ENCODE measurements around the gene KIF1C.

KIF1C gene

DNA sequence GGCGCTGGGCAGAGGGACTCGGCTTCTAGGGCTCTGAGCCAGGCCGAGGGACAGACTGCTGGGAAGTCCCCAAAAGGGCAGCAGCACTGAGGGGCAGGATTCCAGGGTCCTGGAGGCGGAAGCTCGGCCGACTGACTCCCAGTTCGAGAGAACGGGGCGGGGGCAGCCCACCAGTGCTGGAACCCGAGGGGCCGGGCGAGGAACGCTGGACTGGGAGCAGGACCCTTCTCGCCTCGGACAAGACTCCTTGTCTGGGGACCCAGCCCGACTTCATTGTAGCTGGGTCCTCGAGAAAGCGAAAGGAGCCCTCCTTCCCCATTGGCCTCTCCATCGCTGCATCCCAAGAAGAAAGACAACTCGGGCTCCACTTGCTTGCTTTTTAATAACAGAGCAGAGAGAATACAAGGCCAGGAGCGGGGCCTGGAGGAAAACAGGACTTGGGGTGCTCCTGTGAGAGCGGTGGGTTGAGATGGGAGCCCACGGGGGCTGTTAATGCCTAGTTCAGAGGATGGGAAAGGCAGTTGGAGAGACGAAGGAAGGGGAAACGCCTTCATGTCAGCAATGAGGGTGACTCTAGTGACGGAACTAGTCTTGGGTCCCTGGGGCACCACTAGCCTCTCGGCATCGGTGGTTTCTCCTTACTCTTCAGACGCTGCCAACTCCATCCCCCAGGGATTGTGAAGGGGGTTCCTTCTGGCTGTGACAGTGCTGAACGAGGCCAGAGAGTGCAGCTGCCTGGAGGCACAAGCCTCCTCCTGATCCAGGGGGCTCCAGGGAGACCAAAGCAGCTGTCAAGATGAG is 9.8 kb upstream of the KIF1C start:
- TF ChIP-seq, protein P1, sequence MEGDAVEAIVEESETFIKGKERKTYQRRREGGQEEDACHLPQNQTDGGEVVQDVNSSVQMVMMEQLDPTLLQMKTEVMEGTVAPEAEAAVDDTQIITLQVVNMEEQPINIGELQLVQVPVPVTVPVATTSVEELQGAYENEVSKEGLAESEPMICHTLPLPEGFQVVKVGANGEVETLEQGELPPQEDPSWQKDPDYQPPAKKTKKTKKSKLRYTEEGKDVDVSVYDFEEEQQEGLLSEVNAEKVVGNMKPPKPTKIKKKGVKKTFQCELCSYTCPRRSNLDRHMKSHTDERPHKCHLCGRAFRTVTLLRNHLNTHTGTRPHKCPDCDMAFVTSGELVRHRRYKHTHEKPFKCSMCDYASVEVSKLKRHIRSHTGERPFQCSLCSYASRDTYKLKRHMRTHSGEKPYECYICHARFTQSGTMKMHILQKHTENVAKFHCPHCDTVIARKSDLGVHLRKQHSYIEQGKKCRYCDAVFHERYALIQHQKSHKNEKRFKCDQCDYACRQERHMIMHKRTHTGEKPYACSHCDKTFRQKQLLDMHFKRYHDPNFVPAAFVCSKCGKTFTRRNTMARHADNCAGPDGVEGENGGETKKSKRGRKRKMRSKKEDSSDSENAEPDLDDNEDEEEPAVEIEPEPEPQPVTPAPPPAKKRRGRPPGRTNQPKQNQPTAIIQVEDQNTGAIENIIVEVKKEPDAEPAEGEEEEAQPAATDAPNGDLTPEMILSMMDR (IDR thresholded peaks at IDR 0.05), result no peak
- DNase-seq (ENCODE audit: low spot score), result peak; percentile 75
- Histone ChIP-seq H3K4me3 (peak overlapping the region; percentile 99), H3K27ac (peak overlapping the region; percentile 86 to 98)

DNA sequence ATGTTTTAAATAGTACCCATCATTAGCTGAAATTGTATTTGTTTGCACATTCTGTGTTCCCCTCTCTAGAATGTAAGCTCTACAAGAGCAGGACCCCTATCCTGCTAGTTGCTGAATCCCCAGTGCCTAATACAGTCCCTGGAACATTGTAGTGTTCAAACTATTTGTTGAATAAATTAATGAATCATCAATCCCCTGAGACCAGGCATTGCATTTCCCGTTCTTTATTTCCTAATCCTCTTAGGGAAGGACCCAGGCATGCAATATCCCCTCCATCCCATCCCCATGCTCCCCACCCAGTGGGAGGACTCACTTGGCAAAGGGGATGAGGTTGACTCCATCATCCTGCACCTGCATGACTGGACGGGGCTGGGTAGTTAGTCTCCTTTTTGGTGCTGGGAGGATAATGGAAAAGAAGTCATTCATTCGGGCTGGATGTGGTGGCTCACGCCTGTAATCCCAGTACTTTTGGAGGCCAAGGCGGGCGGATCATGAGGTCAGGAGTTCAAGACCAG is 3.6 kb upstream of the KIF1C start:
- Histone ChIP-seq H3K4me3 (no peak overlapping the region), H3K27ac (no peak overlapping the region)
- TF ChIP-seq, protein P1 (IDR thresholded peaks at IDR 0.05), result no peak
- no peak for DNase-seq (ENCODE audit: low spot score)

DNA sequence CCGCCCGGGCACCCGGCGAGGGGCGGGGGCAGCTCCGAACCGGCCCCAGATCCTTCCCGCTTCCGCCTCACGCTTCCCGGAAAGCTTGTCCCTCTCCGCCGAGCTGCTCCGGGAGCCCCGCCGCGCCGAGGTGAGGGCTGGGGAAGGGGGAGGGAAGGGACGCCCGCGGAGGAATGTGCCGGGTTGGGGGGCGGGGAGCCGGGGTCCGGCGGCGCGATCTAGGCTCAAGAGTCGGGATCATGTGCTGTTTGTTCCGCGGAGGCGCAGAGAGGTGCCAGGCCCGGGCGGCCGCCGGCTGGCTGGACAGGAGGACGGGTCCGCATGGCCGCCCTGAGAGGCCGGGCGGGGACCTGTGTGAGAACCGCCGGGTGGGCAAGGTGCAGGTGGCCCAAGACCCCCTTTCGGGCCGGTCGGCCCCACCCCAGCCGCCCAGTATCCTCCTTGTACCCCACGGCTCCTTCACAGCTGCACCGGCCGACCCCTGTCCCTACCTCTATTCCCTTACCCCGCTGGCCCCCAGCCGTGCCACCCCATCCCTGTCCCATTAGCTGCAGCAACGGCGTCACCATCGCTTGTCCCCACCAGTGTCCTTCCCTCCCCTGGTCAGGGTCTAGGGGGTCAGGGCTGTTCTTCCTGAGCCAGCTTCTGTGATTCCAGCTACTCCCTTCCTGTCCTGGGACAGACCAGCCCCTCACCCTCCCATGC is 429 bp downstream of the KIF1C start:
- peak overlapping the region; percentile 90 to 95 for H3K27ac ChIP-seq
- TF ChIP-seq, protein P1 (IDR thresholded peaks at IDR 0.05), result no peak
- peak; percentile 79 for DNase-seq (ENCODE audit: low spot score)
- peak overlapping the region; percentile 99 for H3K4me3 ChIP-seq

DNA sequence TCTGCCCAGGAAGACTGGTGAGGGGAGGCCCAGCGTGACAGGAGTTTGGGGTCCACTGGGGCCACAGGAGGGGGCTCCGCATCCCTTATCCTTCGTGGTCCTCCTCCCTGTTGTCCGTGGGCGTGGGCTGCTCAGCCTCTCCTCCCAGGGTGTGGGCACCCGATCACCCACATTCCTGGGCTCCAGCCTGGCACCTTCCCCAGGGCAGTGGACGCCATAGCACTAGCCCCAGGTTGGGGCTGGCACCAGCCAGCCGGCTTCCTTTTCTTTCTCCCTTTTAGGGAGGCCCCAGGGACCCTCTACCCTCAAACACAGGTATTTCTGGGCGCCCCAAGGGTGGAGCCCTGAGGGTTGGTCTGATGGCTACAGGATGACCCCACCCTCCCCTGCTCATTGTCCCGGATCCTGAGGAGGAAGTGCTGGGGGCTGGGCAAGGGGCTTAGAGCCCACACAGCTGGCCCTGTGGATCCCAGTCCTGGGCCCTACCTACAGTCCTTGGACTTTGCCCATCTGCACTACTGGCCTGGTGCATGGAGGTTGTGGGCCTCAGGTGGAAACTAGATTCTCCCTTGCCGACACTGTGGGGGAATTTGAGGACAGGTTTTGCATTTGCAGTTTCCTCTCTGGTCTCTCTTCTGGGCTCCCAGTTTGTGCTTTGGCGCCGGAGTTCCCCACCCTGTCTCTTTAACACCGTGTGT is 1.1 kb downstream of the KIF1C start:
- peak; percentile 72 for DNase-seq (ENCODE audit: low spot score)
- Histone ChIP-seq H3K27ac (peak overlapping the region; percentile 90 to 95), H3K4me3 (peak overlapping the region; percentile 99)
- TF ChIP-seq, protein P1 (IDR thresholded peaks at IDR 0.05), result no peak

DNA sequence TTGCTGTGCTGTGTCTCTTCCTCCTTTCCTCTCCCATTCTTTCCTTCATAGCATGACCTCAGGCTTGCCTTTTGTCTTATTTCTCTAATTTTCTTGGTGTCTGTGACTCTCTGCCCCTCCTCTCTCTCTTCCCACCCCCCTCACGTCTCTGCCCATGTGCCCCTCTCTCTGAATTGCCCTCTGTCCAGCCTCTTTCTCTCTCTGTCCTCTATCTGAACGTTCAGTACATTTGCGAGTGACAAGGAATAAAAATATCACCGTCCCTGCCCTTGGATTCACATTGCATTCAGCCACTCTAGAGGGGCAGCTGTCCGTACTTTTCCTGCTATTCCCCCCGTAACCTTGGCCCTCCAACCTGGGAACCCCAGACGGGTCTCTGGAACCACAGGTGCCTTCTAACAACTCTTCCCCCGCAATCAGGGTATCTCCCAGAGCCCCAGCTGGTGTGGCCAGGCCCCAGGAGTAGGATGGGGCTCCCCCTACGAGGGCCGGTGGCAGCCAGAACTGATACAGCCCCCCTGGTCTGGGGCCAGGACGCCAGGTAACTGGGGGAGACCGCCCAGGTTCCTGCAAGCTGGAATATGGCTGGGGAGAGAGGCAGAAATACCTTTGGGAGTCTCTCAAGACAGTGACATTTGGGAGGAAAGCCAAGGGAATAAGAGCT is 1.8 kb downstream of the KIF1C start:
- H3K4me3 ChIP-seq, result peak overlapping the region; percentile 99
- TF ChIP-seq, protein P1 (IDR thresholded peaks at IDR 0.05), result no peak
- H3K27ac ChIP-seq, result peak overlapping the region; percentile 83 to 90
- DNase-seq (ENCODE audit: low spot score), result peak; percentile 54

DNA sequence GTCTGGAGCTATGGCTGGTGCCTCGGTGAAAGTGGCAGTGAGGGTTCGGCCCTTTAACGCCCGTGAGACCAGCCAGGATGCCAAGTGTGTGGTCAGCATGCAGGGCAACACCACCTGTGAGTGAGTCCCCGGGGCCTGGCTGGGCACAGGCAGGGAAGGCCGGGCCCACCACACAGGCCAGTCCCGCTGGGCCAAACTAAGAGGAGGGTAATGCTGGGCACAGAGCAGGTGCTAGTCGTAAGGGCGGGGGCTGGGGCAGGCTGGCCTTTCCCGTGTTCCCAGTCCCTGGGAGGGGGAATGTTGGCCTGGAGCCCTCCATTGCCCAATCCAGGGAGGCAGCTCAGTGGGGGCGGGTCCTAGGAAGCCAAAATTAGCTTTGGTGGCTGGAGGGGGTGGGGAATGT is 2.5 kb downstream of the KIF1C start:
- H3K27ac ChIP-seq, result peak overlapping the region; percentile 83 to 90
- peak; percentile 91 for DNase-seq (ENCODE audit: low spot score)
- peak overlapping the region; percentile 99 for H3K4me3 ChIP-seq
- TF ChIP-seq, protein P1 (IDR thresholded peaks at IDR 0.05), result no peak
